SK-N-SH (cell line): ENCODE data around the gene RARRES1.

Experiments used
- CTCF ChIP-seq: fragments of 200-600 bp; sonication (generic); IDR thresholded peaks from 2 replicates; pipeline ENCODE4 v1.6.1; 2017; ENCODE audit warnings: antibody characterized with exemption, mild to moderate bottlenecking, moderate library complexity
- ELF1 ChIP-seq: IDR thresholded peaks from 2 replicates; pipeline ENCODE4 v1.4.0; 2012
- EP300 ChIP-seq, 2 experiments: IDR thresholded peaks; 2 replicates each; pipeline versions ENCODE4 v1.4.0 to v1.6.1; 2012; ENCODE audit warnings: borderline replicate concordance in 1 of 2, low read depth in 1 of 2, low read length in 1 of 2
- EZH2phosphoT487 ChIP-seq: fragments of 200-600 bp; sonication (generic); IDR thresholded peaks from 2 replicates; pipeline ENCODE4 v1.6.1; 2017; ENCODE audit warnings: low read depth, mixed run types, mild to moderate bottlenecking, antibody characterized with exemption, moderate library complexity, borderline replicate concordance
- FOXJ3 ChIP-seq: sonication (generic); formaldehyde crosslinking; IDR thresholded peaks from 2 replicates; pipeline ENCODE4 v1.5.1; 2020; ENCODE audit warnings: mild to moderate bottlenecking, missing genetic modification reagents
- FOXM1 ChIP-seq: IDR thresholded peaks from 2 replicates; pipeline ENCODE4 v1.4.0; 2012; ENCODE audit warnings: low read depth, mild to moderate bottlenecking
- MXI1 ChIP-seq: IDR thresholded peaks from 2 replicates; pipeline ENCODE4 v1.6.1; 2012; ENCODE audit warnings: mild to moderate bottlenecking, low read depth, low read length, improper control_type of control experiment
- PBX3 ChIP-seq: IDR thresholded peaks from 2 replicates; pipeline ENCODE4; 2012
- POLR2AphosphoS5 ChIP-seq: IDR thresholded peaks from 2 replicates; pipeline ENCODE4 v1.6.1; 2012; ENCODE audit warnings: low read depth, low read length
- RCOR1 ChIP-seq: fragments of 150-350 bp; IDR thresholded peaks from 2 replicates; pipeline ENCODE4 v1.6.1; 2017; ENCODE audit warnings: antibody characterized with exemption, low read length
- TAF1 ChIP-seq: IDR thresholded peaks from 2 replicates; pipeline ENCODE4 v1.6.1; 2012; ENCODE audit warnings: low read depth, mild to moderate bottlenecking, low read length, moderate library complexity, borderline replicate concordance
- TF ChIP-seq, protein P1 (sequence below): IDR thresholded peaks from 2 replicates; pipeline ENCODE4 v1.4.0; 2012; ENCODE audit warnings: low read depth, borderline replicate concordance
- TF ChIP-seq, protein P2 (sequence below): fragments of 150-350 bp; IDR thresholded peaks from 2 replicates; pipeline ENCODE4 v1.6.1; 2017; ENCODE audit warnings: antibody characterized with exemption, low read length, low read depth, borderline replicate concordance
- TF ChIP-seq, protein P3 (sequence below): IDR thresholded peaks from 2 replicates; pipeline ENCODE4 v1.4.0; 2012; ENCODE audit warnings: low read depth, borderline replicate concordance

DNA sequence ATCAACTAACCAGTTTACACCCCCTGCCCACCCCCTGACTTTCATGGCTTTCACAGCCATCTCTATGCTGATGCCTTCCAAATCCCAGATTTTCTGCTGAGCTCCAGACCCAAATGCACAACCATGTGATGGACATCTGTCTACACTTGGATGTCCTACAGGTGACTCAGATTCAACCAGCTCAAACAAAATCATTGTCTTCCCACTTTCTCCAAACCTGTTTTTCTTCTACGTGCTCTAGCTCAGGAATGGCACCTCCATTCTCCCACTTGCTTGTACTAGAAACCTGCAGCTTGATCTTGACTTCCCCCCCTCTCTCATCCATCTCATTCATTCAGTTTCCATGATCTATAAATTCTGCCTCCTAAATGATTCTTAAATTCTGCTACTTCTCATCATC, 34.1 kb upstream of the RARRES1 start:
- TF ChIP-seq TAF1 (no peak), EZH2phosphoT487 (no peak), CTCF (no peak), RCOR1 (no peak), EP300 (IDR thresholded peaks at IDR 0.05; ENCODE audit: borderline replicate concordance in 1 of 2, low read depth in 1 of 2, low read length in 1 of 2) (no peak), FOXJ3 (no peak), PBX3 (no peak), MXI1 (no peak), POLR2AphosphoS5 (no peak), ELF1 (no peak), FOXM1 (no peak)
- TF ChIP-seq, protein P1, sequence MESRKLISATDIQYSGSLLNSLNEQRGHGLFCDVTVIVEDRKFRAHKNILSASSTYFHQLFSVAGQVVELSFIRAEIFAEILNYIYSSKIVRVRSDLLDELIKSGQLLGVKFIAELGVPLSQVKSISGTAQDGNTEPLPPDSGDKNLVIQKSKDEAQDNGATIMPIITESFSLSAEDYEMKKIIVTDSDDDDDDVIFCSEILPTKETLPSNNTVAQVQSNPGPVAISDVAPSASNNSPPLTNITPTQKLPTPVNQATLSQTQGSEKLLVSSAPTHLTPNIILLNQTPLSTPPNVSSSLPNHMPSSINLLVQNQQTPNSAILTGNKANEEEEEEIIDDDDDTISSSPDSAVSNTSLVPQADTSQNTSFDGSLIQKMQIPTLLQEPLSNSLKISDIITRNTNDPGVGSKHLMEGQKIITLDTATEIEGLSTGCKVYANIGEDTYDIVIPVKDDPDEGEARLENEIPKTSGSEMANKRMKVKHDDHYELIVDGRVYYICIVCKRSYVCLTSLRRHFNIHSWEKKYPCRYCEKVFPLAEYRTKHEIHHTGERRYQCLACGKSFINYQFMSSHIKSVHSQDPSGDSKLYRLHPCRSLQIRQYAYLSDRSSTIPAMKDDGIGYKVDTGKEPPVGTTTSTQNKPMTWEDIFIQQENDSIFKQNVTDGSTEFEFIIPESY: no peak
- TF ChIP-seq, protein P2, sequence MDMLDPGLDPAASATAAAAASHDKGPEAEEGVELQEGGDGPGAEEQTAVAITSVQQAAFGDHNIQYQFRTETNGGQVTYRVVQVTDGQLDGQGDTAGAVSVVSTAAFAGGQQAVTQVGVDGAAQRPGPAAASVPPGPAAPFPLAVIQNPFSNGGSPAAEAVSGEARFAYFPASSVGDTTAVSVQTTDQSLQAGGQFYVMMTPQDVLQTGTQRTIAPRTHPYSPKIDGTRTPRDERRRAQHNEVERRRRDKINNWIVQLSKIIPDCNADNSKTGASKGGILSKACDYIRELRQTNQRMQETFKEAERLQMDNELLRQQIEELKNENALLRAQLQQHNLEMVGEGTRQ: no peak
- TF ChIP-seq, protein P3, sequence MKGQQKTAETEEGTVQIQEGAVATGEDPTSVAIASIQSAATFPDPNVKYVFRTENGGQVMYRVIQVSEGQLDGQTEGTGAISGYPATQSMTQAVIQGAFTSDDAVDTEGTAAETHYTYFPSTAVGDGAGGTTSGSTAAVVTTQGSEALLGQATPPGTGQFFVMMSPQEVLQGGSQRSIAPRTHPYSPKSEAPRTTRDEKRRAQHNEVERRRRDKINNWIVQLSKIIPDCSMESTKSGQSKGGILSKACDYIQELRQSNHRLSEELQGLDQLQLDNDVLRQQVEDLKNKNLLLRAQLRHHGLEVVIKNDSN: no peak
